ENCODE measurements around the gene GNA15. TPM values are rescaled to one million over a fixed set of nuclear protein-coding genes. Genes with fewer than 3 reads are reported as not detected.

GNA15 gene
- total RNA-seq, 1 donor from 2014 or later, result 85.0 TPM

DNA sequence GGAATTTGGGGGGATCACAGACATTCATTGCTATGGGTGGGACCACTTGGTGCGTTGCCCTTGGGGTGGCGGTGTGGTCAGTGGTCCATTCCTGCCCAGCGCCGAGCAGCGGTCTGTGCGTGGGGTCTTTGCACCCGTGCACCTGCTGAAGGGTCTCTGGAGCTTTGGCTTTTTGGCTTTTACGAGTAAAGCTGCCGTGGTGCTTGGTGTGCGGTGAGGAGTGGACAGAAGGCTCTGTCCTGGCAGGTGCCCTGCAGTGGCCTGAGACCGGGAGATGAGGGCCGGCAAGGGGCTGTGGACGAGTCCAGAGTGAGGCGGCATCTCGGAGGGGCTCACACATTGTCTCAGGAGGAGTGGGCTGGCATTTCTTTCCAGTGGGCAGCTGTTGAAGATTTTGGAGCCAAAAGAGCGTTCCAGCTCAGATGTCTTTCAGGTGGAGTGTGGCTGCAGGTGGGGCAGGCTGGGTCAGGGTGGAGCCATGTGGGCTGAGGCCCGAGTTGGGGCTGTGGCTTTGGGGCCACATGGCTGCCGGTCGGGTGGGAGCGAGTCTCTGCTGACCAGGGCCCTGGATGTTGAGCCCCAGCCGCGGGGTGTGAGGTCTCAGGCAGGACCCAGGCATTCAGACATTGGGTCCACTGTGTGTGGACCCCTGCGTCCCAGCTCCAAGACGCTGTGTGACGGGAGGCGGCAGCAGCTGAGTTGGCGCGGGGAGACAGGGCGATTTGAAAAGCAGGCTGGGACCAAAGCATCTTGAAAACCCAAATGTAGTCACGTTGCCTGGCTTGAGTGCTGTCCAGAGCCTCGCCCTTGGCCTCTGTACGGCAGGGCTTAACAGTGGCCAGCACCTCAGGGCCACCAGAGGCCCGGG lies 30.0 kb upstream of the GNA15 start:
- TF ChIP-seq, protein P1, sequence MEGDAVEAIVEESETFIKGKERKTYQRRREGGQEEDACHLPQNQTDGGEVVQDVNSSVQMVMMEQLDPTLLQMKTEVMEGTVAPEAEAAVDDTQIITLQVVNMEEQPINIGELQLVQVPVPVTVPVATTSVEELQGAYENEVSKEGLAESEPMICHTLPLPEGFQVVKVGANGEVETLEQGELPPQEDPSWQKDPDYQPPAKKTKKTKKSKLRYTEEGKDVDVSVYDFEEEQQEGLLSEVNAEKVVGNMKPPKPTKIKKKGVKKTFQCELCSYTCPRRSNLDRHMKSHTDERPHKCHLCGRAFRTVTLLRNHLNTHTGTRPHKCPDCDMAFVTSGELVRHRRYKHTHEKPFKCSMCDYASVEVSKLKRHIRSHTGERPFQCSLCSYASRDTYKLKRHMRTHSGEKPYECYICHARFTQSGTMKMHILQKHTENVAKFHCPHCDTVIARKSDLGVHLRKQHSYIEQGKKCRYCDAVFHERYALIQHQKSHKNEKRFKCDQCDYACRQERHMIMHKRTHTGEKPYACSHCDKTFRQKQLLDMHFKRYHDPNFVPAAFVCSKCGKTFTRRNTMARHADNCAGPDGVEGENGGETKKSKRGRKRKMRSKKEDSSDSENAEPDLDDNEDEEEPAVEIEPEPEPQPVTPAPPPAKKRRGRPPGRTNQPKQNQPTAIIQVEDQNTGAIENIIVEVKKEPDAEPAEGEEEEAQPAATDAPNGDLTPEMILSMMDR (IDR thresholded peaks at IDR 0.05; ENCODE audit: insufficient read depth, low read length, severe bottlenecking), result no peak
- H3K36me3 ChIP-seq (ENCODE audit: control insufficient read depth, insufficient read depth, low read length), result peaks cover 2% of the 10 kb centered on the region
- no peak overlapping the region for H3K4me3 ChIP-seq (ENCODE audit: low read depth, low read length)
- DNase-seq (ENCODE audit: low read depth) (no peak), FAIRE-seq (no peak)
- no peaks in the 10 kb centered on the region for H3K27me3 ChIP-seq (ENCODE audit: control insufficient read depth, insufficient read depth, low read length)

DNA sequence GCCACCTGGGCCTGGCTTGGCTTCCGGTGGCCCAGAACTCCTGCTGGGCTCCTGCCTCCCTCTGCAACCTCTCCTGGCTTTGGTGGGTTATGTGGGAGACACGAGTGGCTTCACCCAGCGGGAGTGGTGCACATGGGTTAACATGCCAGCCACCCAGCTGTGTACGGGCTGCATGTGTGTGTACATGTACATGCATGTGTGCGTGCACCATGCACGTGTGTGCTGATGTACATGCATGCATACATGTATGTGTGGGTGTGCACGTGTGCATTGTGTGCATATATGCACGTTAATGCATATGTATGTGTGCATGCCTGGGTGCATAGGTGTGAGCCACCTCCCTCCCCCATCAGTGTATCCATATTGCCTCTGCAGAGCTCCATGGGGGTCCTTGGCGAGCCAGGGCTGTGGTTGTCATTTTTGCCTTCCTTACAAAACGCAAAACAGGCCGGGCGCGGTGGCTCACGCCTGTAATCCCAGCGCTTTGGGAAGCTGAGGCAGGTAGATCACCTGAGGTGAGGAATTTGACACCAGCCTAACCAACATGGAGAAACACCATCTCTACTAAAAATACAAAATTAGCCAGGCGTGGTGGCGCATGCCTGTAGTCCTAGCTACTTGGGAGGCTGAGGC lies 29.2 kb upstream of the GNA15 start:
- H3K4me3 ChIP-seq (ENCODE audit: low read depth, low read length), result no peak overlapping the region
- no peaks in the 10 kb centered on the region for H3K27me3 ChIP-seq (ENCODE audit: control insufficient read depth, insufficient read depth, low read length)
- H3K36me3 ChIP-seq (ENCODE audit: control insufficient read depth, insufficient read depth, low read length), result peaks cover 3% of the 10 kb centered on the region
- TF ChIP-seq, protein P1 (IDR thresholded peaks at IDR 0.05; ENCODE audit: insufficient read depth, low read length, severe bottlenecking), result no peak
- DNase-seq (ENCODE audit: low read depth) (no peak), FAIRE-seq (peak; percentile 36)

DNA sequence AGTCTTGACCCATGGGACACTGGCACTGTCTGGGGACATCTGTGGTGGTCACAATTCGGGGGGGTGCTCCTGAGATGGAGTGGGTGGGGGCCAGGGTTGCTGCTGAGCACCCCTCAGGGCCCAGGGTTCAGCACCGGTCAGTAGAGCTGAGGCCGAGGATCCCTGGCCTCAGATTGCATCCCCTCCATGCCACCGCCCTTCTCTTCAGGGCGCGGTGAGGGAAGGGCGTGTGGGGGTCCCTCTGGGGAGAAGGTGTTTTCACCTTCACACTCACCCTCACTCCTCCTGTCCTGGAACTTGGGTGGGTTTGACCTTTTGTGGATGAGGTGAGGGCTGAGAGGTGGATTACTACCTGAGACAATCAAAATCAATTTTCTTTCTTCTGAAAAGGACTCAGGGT lies 28.2 kb upstream of the GNA15 start:
- Histone ChIP-seq H3K4me3 (ENCODE audit: low read depth, low read length) (no peak overlapping the region), H3K36me3 (ENCODE audit: control insufficient read depth, insufficient read depth, low read length) (peaks cover 2% of the 10 kb centered on the region), H3K27me3 (ENCODE audit: control insufficient read depth, insufficient read depth, low read length) (no peaks in the 10 kb centered on the region)
- no peak for DNase-seq (ENCODE audit: low read depth)
- no peak for FAIRE-seq
- TF ChIP-seq, protein P1 (IDR thresholded peaks at IDR 0.05; ENCODE audit: insufficient read depth, low read length, severe bottlenecking), result no peak

DNA sequence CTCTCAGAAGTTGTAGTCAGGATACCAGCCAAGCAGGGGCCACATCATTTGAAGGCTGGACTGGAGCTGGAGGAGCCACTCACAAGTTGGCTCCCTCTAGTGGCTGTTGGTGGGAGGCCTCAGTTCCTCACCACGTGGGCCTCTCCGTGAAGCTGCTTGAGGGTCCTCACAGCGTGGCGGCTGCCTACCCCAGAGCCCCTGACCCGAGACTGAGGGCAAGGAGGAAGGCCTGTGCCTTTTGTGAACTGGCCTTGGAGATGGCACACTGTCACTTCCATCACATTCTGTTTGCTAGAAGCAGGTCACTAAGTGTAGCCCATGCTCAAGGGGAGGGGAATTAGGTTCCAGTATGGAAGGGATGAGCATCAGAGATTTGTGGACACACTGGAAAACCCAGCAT lies 27.1 kb upstream of the GNA15 start:
- FAIRE-seq, result peak; percentile 52
- H3K27me3 ChIP-seq (ENCODE audit: control insufficient read depth, insufficient read depth, low read length), result no peaks in the 10 kb centered on the region
- H3K4me3 ChIP-seq (ENCODE audit: low read depth, low read length), result no peak overlapping the region
- DNase-seq (ENCODE audit: low read depth), result peak; percentile 45
- H3K36me3 ChIP-seq (ENCODE audit: control insufficient read depth, insufficient read depth, low read length), result peaks cover 6% of the 10 kb centered on the region
- TF ChIP-seq, protein P1 (IDR thresholded peaks at IDR 0.05; ENCODE audit: insufficient read depth, low read length, severe bottlenecking), result peak; percentile 96

DNA sequence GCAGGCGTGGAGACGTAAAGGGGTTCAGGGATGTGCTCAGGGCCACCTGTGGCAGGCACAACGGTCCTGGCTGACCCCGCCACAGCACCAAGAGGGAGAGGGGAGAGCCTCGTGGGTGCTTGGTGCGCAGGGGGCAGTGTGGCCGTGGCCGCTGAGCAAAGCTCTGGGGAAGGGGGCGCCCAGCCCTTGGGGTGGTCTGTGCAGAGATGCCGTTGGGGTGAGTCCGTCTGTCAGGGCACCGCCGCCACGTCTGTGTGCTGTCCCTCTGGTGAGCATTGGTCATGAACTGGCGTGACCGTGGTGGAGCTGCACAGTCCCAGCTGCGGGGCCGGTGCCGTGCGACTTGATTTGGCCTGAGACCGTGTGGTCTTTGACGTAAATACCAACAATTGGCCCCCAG lies 26.3 kb upstream of the GNA15 start:
- H3K27me3 ChIP-seq (ENCODE audit: control insufficient read depth, insufficient read depth, low read length), result no peaks in the 10 kb centered on the region
- TF ChIP-seq, protein P1 (IDR thresholded peaks at IDR 0.05; ENCODE audit: insufficient read depth, low read length, severe bottlenecking), result no peak
- DNase-seq (ENCODE audit: low read depth), result no peak
- no peak overlapping the region for H3K4me3 ChIP-seq (ENCODE audit: low read depth, low read length)
- no peak for FAIRE-seq
- H3K36me3 ChIP-seq (ENCODE audit: control insufficient read depth, insufficient read depth, low read length), result peaks cover 8% of the 10 kb centered on the region
